RWPE1 (cell line): Measurements from ENCODE around the gene ZC2HC1B.

ENCODE experiments used
- CTCF ChIA-PET: fragments of 350-600 bp; sonication (Branson Sonifier 250); formaldehyde crosslinking; extraction: SDS; loops from one replicate; lab custom pipeline; 2021; lab: Yijun Ruan, JAX
- POLR2A ChIA-PET: fragments of 400-600 bp; formaldehyde crosslinking; extraction: SDS; loops from one replicate; lab custom pipeline; 2020; ENCODE audit warnings: antibody characterized with exemption; ENCODE audit not compliant: low non-redundant PET; lab: Yijun Ruan, JAX
- DNase-seq: peaks from one replicate; pipeline ENCODE4 v3.0.0; 2012; ENCODE audit warnings: low spot score
- H3K27ac ChIP-seq: fragments of 450-650 bp; 2 replicates; pipeline ENCODE4 v1.5.1; 2017
- TF ChIP-seq, protein P1 (sequence below): fragments of 450-650 bp; conservative IDR thresholded peaks from 2 replicates; pipeline ENCODE4 v1.5.1; 2017; ENCODE audit warnings: low read depth, mild to moderate bottlenecking

The ZC2HC1B gene

GRCh38 chr6:143864234-143864633 lies at the start of gene ZC2HC1B:
TSS of gene ZC2HC1B (plus strand) at chr6:143864474. CDS start at chr6:143864540, 66 bp downstream.
- ChIA-PET CTCF (interaction anchor here (0.7 to 1.8 kb wide), 2 partner anchors 21 to 82 kb away, joined by 3 to 4 read pairs; partner anchors contain the start of gene LTV1), POLR2A (no interaction called here)
- TF ChIP-seq, protein P1, sequence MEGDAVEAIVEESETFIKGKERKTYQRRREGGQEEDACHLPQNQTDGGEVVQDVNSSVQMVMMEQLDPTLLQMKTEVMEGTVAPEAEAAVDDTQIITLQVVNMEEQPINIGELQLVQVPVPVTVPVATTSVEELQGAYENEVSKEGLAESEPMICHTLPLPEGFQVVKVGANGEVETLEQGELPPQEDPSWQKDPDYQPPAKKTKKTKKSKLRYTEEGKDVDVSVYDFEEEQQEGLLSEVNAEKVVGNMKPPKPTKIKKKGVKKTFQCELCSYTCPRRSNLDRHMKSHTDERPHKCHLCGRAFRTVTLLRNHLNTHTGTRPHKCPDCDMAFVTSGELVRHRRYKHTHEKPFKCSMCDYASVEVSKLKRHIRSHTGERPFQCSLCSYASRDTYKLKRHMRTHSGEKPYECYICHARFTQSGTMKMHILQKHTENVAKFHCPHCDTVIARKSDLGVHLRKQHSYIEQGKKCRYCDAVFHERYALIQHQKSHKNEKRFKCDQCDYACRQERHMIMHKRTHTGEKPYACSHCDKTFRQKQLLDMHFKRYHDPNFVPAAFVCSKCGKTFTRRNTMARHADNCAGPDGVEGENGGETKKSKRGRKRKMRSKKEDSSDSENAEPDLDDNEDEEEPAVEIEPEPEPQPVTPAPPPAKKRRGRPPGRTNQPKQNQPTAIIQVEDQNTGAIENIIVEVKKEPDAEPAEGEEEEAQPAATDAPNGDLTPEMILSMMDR: no peak
- DNase-seq: no peak
- no peak within 1 kb of the TSS for H3K27ac ChIP-seq

GRCh38 chr6:143817621-143818020 lies 46.7 kb upstream of the ZC2HC1B start:
- ChIA-PET POLR2A (no interaction called here), CTCF (no interaction called here)
- TF ChIP-seq, protein P1: no peak
- H3K27ac ChIP-seq: no peak overlapping the region
- DNase-seq: no peak

GRCh38 chr6:143821359-143821758 lies 42.9 kb upstream of the ZC2HC1B start:
- DNase-seq: no peak
- ChIA-PET POLR2A (no interaction called here), CTCF (no interaction called here)
- TF ChIP-seq, protein P1: no peak
- H3K27ac ChIP-seq: peak overlapping the region; percentile 28; the same call in 1 of the 2 replicates

DNA sequence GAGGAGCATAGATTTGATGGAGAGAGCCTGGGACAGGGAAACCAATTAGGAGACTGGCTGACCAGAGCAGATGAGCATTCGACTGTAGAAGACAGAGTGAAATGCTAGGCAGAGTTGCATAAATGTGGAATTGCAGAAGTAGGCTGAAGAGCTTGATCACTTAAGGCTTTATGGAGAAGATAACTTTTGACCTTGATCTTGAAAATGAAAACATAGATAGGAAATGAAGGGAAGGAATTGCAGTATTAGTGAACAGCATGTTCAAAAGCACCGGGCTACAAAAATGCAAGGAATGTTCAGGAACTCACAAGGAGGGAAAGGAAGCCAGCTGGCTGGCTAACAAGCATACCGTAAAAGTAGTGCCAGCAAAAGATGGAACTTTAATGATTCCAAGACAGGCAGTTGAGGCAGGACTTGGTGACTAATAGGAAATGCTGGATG lies 41.7 kb upstream of the ZC2HC1B start:
- H3K27ac ChIP-seq: no peak overlapping the region; the same call in 1 of the 2 replicates
- DNase-seq: no peak
- TF ChIP-seq, protein P1: no peak
- ChIA-PET POLR2A (no interaction called here), CTCF (no interaction called here)

DNA sequence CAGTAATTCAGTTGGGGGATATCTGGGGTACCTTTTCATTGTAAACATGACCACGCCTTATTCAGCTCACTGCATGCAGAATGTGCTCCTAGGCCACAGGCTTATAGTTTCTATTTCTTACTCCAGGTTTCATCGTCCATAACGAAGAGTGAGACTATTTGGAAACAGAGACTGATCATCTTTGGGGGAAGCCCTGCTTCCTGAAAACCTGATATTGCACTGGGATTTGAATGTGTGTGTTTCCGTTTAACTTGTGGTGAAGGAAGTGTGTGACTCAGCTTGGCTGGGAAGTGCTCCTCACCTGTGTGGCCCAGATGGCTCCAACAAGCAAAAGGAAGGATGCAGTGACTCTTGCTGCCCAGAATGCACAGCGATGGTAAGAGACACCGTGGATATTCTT lies 40.7 kb upstream of the ZC2HC1B start:
- DNase-seq: peak; percentile 20
- H3K27ac ChIP-seq: no peak overlapping the region
- POLR2A ChIA-PET: no interaction called here
- TF ChIP-seq, protein P1: no peak
- CTCF ChIA-PET: no interaction called here

GRCh38 chr6:143828572-143828971 lies 35.7 kb upstream of the ZC2HC1B start:
- H3K27ac ChIP-seq: no peak overlapping the region
- ChIA-PET CTCF (no interaction called here), POLR2A (no interaction called here)
- no peak for DNase-seq
- TF ChIP-seq, protein P1: no peak
